Gastroesophageal sphincter (tissue), 3 donors: ENCODE measurements around the gene EPHA4.

Source experiments
- CTCF ChIP-seq, 4 experiments: fragments of 200-600 bp in 2 of 4; fragments of 450-650 bp in 2 of 4; sonication (generic) in 1 of 4; IDR thresholded peaks; one replicate each; pipeline ENCODE4 v1.5.1; 2017 to 2019; ENCODE audit warnings: antibody characterized with exemption in 4 of 4, mild to moderate bottlenecking in 2 of 4, moderate library complexity in 2 of 4
- POLR2A ChIP-seq, 2 donors: fragments of 450-650 bp; IDR thresholded peaks; one replicate each; pipeline ENCODE4 v1.6.1; 2017; ENCODE audit warnings: antibody characterized with exemption in 2 of 2, mild to moderate bottlenecking in 2 of 2, moderate library complexity in 1 of 2
- POLR2AphosphoS5 ChIP-seq: sonication (generic); formaldehyde crosslinking; IDR thresholded peaks from one replicate; pipeline ENCODE4 v1.6.1; 2017; ENCODE audit warnings: antibody characterized with exemption

- TF ChIP-seq CTCF (IDR thresholded peaks at IDR 0.05) (no peak), POLR2AphosphoS5 (no peak), POLR2A (IDR thresholded peaks at IDR 0.05) (no peak)
Observed at GRCh38 chr2:221567809-221568208, 4.3 kb downstream of the EPHA4 start.
